Keratinocyte (primary cell): ENCODE measurements around the gene EPHB2. TPM values are rescaled to one million over a fixed set of nuclear protein-coding genes. Genes with fewer than 3 reads are reported as not detected.

Source experiments
- DNase-seq: peaks from one replicate; pipeline ENCODE4 v3.0.0-alpha.2; 2011; ENCODE audit warnings: low read depth, missing footprints, low spot score
- FAIRE-seq: peaks from 2 replicates; lab custom pipeline; 2011; peaks lifted over from hg19 to GRCh38; lab: Jason Lieb, UNC
- H2AFZ ChIP-seq: 2 replicates; pipeline ENCODE4 v1.6.0; 2012; ENCODE audit warnings: low read length, control low read depth, inconsistent platforms; ENCODE audit not compliant: control insufficient read depth
- H3K27ac ChIP-seq: 2 replicates; pipeline ENCODE4 v1.5.1; 2011; ENCODE audit warnings: low read length; ENCODE audit not compliant: control insufficient read depth, insufficient read depth
- H3K27me3 ChIP-seq: 3 replicates; pipeline ENCODE4 v1.6.0; 2011; ENCODE audit warnings: low read length; ENCODE audit not compliant: control insufficient read depth, insufficient read depth; ENCODE audit errors: extremely low read depth
- H3K36me3 ChIP-seq, 2 experiments: 2 replicates in 1 of 2; 3 replicates in 1 of 2; pipeline ENCODE4 v1.5.1; 2011; ENCODE audit warnings: low read length in 2 of 2, mild to moderate bottlenecking in 1 of 2; ENCODE audit not compliant: control insufficient read depth in 2 of 2, insufficient read depth in 2 of 2; ENCODE audit errors: extremely low read depth in 1 of 2
- H3K4me1 ChIP-seq: 3 replicates; pipeline ENCODE4 v1.5.1; 2011; ENCODE audit warnings: low read length; ENCODE audit not compliant: control insufficient read depth, insufficient read depth; ENCODE audit errors: extremely low read depth
- H3K4me2 ChIP-seq: 3 replicates; pipeline ENCODE4 v1.6.0; 2011; ENCODE audit warnings: low read depth, low read length; ENCODE audit not compliant: control insufficient read depth, insufficient read depth; ENCODE audit errors: extremely low read depth
- H3K4me3 ChIP-seq, 3 experiments: fragments of 200-600 bp in 1 of 3; sonication (generic) in 1 of 3; 2 replicates in 2 of 3; 3 replicates in 1 of 3; pipeline ENCODE4 v1.5.1; 2011 to 2016; ENCODE audit warnings: low read length in 3 of 3, mild to moderate bottlenecking in 3 of 3, control low read depth in 2 of 3, inconsistent platforms in 1 of 3, low read depth in 1 of 3, mixed read lengths in 1 of 3, mixed run types in 1 of 3, moderate library complexity in 1 of 3; ENCODE audit not compliant: control insufficient read depth in 2 of 3, insufficient read depth in 2 of 3; ENCODE audit errors: extremely low read depth in 1 of 3
- H3K79me2 ChIP-seq: 2 replicates; pipeline ENCODE4 v1.6.0; 2012; ENCODE audit warnings: low read length; ENCODE audit not compliant: control insufficient read depth, insufficient read depth
- H3K9ac ChIP-seq: 3 replicates; pipeline ENCODE4 v1.6.0; 2011; ENCODE audit warnings: low read length; ENCODE audit not compliant: control insufficient read depth, insufficient read depth; ENCODE audit errors: extremely low read depth
- H3K9me1 ChIP-seq: 3 replicates; pipeline ENCODE4 v1.6.0; 2011; ENCODE audit warnings: low read length; ENCODE audit not compliant: control insufficient read depth, insufficient read depth; ENCODE audit errors: extremely low read depth
- H3K9me3 ChIP-seq: 2 replicates; pipeline ENCODE4 v1.5.1; 2012; ENCODE audit warnings: low read depth, low read length; ENCODE audit not compliant: control insufficient read depth
- H4K20me1 ChIP-seq: 3 replicates; pipeline ENCODE4 v1.6.0; 2011; ENCODE audit warnings: low read length; ENCODE audit not compliant: control insufficient read depth, insufficient read depth; ENCODE audit errors: extremely low read depth
- CTCF ChIP-seq, 3 experiments: IDR thresholded peaks in 1 of 3; conservative IDR thresholded peaks in 1 of 3; optimal IDR thresholded peaks in 1 of 3; 2 replicates in 2 of 3; 3 replicates in 1 of 3; pipeline versions ENCODE3 to v1.5.1; 2011; ENCODE audit warnings: low read length in 3 of 3, mild to moderate bottlenecking in 3 of 3, moderate library complexity in 2 of 3, control low read depth in 1 of 3, inconsistent platforms in 1 of 3; ENCODE audit not compliant: insufficient read depth in 2 of 3; ENCODE audit errors: extremely low read depth in 1 of 3
- EZH2 ChIP-seq: IDR thresholded peaks from one replicate; pipeline ENCODE4 v1.6.1; 2012; ENCODE audit warnings: inconsistent platforms, mild to moderate bottlenecking, low read length, moderate library complexity
- dilution Hi-C: fragments of 300-500 bp; cut with MboI; formaldehyde crosslinking; loops from one replicate; pipeline ENCODE4 v1.7.0; 2020; ENCODE audit warnings: low sequenced_read_pairs; ENCODE audit not compliant: extremely low pct_ligation_motif_present
- polyA plus RNA-seq, 5 experiments: library from polyadenylated mRNA; depleted of rRNA in 3 of 5; stranded (reverse) in 3 of 5; stranded (forward) in 1 of 5; unstranded in 1 of 5; fragments of >200 nt; gene quantifications; 1 replicate in 1 of 5; 2 replicates in 3 of 5; 3 replicates in 1 of 5; pipeline versions ENCODE4 v1.2.1 to v1.2.3, GENCODE V29; 2011 to 2012; ENCODE audit warnings: missing spikeins in 2 of 5, low read depth in 1 of 5, low replicate concordance in 1 of 5

EPHB2 gene
- polyA plus RNA-seq, 1 donor (not counting 4 experiments of a cell fraction or from before 2014, with no cell fraction given) = 0.10 TPM

GRCh38 chr1:22712502-22713271 is 2.0 kb downstream of the EPHB2 start:
- Histone ChIP-seq H3K4me1 (peaks cover 8% of the 10 kb centered on the region), H3K9ac (no peak overlapping the region), H3K27ac (no peak overlapping the region), H3K79me2 (no peaks in the 10 kb centered on the region), H3K9me3 (no peaks in the 10 kb centered on the region), H3K4me2 (peak overlapping the region; percentile 16), H3K27me3 (peaks cover 51% of the 10 kb centered on the region), H3K36me3 (no peaks in the 10 kb centered on the region), H2AFZ (no peak overlapping the region), H3K4me3 (no peak overlapping the region), H4K20me1 (peaks cover 5% of the 10 kb centered on the region), H3K9me1 (no peaks in the 10 kb centered on the region)
- peak in 1 of 3 experiments; percentile 1 for TF ChIP-seq CTCF (optimal IDR thresholded peaks at IDR 0.05 in 1 of 3, IDR thresholded peaks at IDR 0.05 in 1 of 3, conservative IDR thresholded peaks at IDR 0.05 in 1 of 3; ENCODE audit: extremely low read depth in 1 of 3, insufficient read depth in 2 of 3, low read length in 3 of 3)
- no peak for TF ChIP-seq EZH2
- FAIRE-seq (no peak), DNase-seq (no peak)
- dilution Hi-C loops = no loop called here

GRCh38 chr1:22714455-22714854 is 3.8 kb downstream of the EPHB2 start:
- DNase-seq = no peak
- no peaks in the 10 kb centered on the region for H3K9me1 ChIP-seq
- peaks cover 8% of the 10 kb centered on the region for H3K4me1 ChIP-seq
- no peak overlapping the region for H3K27ac ChIP-seq
- H3K79me2 ChIP-seq = no peaks in the 10 kb centered on the region
- FAIRE-seq = no peak
- H3K9ac ChIP-seq = no peak overlapping the region
- H2AFZ ChIP-seq = no peak overlapping the region
- H3K9me3 ChIP-seq = no peaks in the 10 kb centered on the region
- no peak for TF ChIP-seq EZH2
- no peak for TF ChIP-seq CTCF (optimal IDR thresholded peaks at IDR 0.05 in 1 of 3, IDR thresholded peaks at IDR 0.05 in 1 of 3, conservative IDR thresholded peaks at IDR 0.05 in 1 of 3; ENCODE audit: extremely low read depth in 1 of 3, insufficient read depth in 2 of 3, low read length in 3 of 3)
- H4K20me1 ChIP-seq = peaks cover 5% of the 10 kb centered on the region
- H3K4me2 ChIP-seq = no peak overlapping the region
- peaks cover 43% of the 10 kb centered on the region for H3K27me3 ChIP-seq
- dilution Hi-C loops = no loop called here
- H3K4me3 ChIP-seq = no peak overlapping the region
- H3K36me3 ChIP-seq = no peaks in the 10 kb centered on the region
